GM12878 (cell line): ENCODE data around the gene GIPC3. TPM values are rescaled to one million over a fixed set of nuclear protein-coding genes. Genes with fewer than 3 reads are reported as not detected.

ENCODE experiments used
- ATAC-seq: fragments of 200-7000 bp; cut with Tn5 transposase; 3 replicates; pipeline ENCODE4 v1.9.1; 2020; ENCODE audit warnings: mild to moderate bottlenecking, moderate library complexity
- BruUV-seq: library from RNA; stranded (reverse); fragments of 400-500 nt; replicated peaks from 2 replicates; lab custom pipeline; 2021; lab: Mats Ljungman, UMichigan
- CTCF ChIA-PET: fragments of 300-600 bp; sonication (Branson Sonifier 250); formaldehyde crosslinking; extraction: SDS; loops from one replicate; lab custom pipeline; 2021; ENCODE audit warnings: inconsistent platforms; lab: Yijun Ruan, JAX
- POLR2A ChIA-PET: fragments of 350-600 bp; formaldehyde crosslinking; extraction: SDS; loops from one replicate; lab custom pipeline; 2021; ENCODE audit warnings: inconsistent platforms; lab: Charles Lee
- RAD21 ChIA-PET: fragments of 300-600 bp; sonication (Branson Sonifier 250); formaldehyde crosslinking; loops from one replicate; lab custom pipeline; 2023; ENCODE audit warnings: antibody characterized with exemption; ENCODE audit not compliant: unreplicated experiment; lab: Charles Lee
- SMC1A ChIA-PET: fragments of 300-600 bp; sonication (Branson Sonifier 250); formaldehyde crosslinking; loops from one replicate; lab custom pipeline; 2023; ENCODE audit not compliant: unreplicated experiment, uncharacterized antibody; lab: Charles Lee
- DNase-seq: peaks from one replicate; pipeline ENCODE4 v3.0.0-alpha.2; 2011; ENCODE audit warnings: low read depth, low spot score
- FAIRE-seq: peaks from 3 replicates; lab custom pipeline; 2011; peaks lifted over from hg19 to GRCh38; lab: Jason Lieb, UNC
- H2AFZ ChIP-seq: 2 replicates; pipeline ENCODE4 v1.6.0; 2011; ENCODE audit warnings: low read depth, low read length, control low read depth; ENCODE audit not compliant: control insufficient read depth
- H3K27ac ChIP-seq: 2 replicates; pipeline ENCODE4 v1.5.1; 2011; ENCODE audit warnings: control low read depth; ENCODE audit not compliant: control insufficient read depth, insufficient read depth
- H3K27me3 ChIP-seq, 2 experiments: replicated peaks in 1 of 2; 2 replicates each; pipeline versions ENCODE4 v1.6.0 to v1.6.1; 2011; ENCODE audit warnings: low read length in 1 of 2; ENCODE audit not compliant: control insufficient read depth in 2 of 2, insufficient read depth in 2 of 2
- H3K36me3 ChIP-seq, 2 experiments: 2 replicates each; pipeline ENCODE4 v1.5.1; 2011; ENCODE audit warnings: low read length in 1 of 2; ENCODE audit not compliant: control insufficient read depth in 2 of 2, insufficient read depth in 2 of 2
- H3K4me1 ChIP-seq: 2 replicates; pipeline ENCODE4 v1.6.1; 2011; ENCODE audit warnings: mild to moderate bottlenecking, low read length, moderate library complexity, mixed read lengths; ENCODE audit not compliant: control insufficient read depth, insufficient read depth
- H3K4me2 ChIP-seq: 2 replicates; pipeline ENCODE4 v1.6.0; 2011; ENCODE audit warnings: control low read depth; ENCODE audit not compliant: control insufficient read depth, insufficient read depth
- H3K4me3 ChIP-seq: fragments of 200-600 bp; sonication (generic); 2 replicates; pipeline ENCODE4 v1.5.1; 2016
- H3K79me2 ChIP-seq: 2 replicates; pipeline ENCODE4 v1.6.0; 2011; ENCODE audit warnings: low read length; ENCODE audit not compliant: control insufficient read depth, insufficient read depth
- H3K9ac ChIP-seq: 2 replicates; pipeline ENCODE4 v1.8.0; 2011; ENCODE audit warnings: low read length, control low read depth, mixed read lengths; ENCODE audit not compliant: control insufficient read depth, insufficient read depth
- H3K9me3 ChIP-seq: replicated peaks from 3 replicates; pipeline ENCODE4 v1.5.1; 2011; ENCODE audit warnings: mild to moderate bottlenecking, low read length; ENCODE audit not compliant: control insufficient read depth, insufficient read depth
- H4K20me1 ChIP-seq: 2 replicates; pipeline ENCODE4 v1.6.0; 2011; ENCODE audit not compliant: control insufficient read depth, insufficient read depth
- ASH2L ChIP-seq: fragments of 300-600, 200-600 bp; sonication (generic); IDR thresholded peaks from 2 replicates; pipeline ENCODE4 v1.6.1; 2017; ENCODE audit warnings: low read depth, mild to moderate bottlenecking, borderline replicate concordance
- E4F1 ChIP-seq: fragments of 450-650 bp; IDR thresholded peaks from 2 replicates; pipeline ENCODE4 v1.6.1; 2018; ENCODE audit warnings: borderline replicate concordance, mild to moderate bottlenecking; ENCODE audit not compliant: partially characterized antibody
- GATAD2B ChIP-seq: fragments of 450-650 bp; conservative IDR thresholded peaks from 2 replicates; pipeline ENCODE4 v1.6.1; 2017; ENCODE audit warnings: low read depth, mild to moderate bottlenecking, moderate library complexity
- KLF5 ChIP-seq: fragments of 450-650 bp; IDR thresholded peaks from 2 replicates; pipeline ENCODE4 v1.6.1; 2014; ENCODE audit warnings: mild to moderate bottlenecking; ENCODE audit not compliant: partially characterized antibody
- MAX ChIP-seq: IDR thresholded peaks from 2 replicates; pipeline ENCODE4 v1.6.1; 2012; ENCODE audit warnings: low read depth, low read length, improper control_type of control experiment
- NKRF ChIP-seq: fragments of 450-650 bp; conservative IDR thresholded peaks from 2 replicates; pipeline ENCODE4 v1.6.1; 2017; ENCODE audit warnings: mild to moderate bottlenecking, moderate library complexity
- PKNOX1 ChIP-seq: fragments of 450-650 bp; IDR thresholded peaks from 2 replicates; pipeline ENCODE4 v1.6.1; 2016; ENCODE audit warnings: mild to moderate bottlenecking
- SPI1 ChIP-seq: IDR thresholded peaks from 2 replicates; pipeline ENCODE4 v1.6.1; 2011; ENCODE audit warnings: low read depth, mild to moderate bottlenecking, low read length, moderate library complexity, borderline replicate concordance; ENCODE audit not compliant: insufficient read depth
- SREBF2 ChIP-seq: IDR thresholded peaks from 2 replicates; pipeline ENCODE4 v1.6.1; 2012; ENCODE audit warnings: mild to moderate bottlenecking, low read length
- TBL1XR1 ChIP-seq: IDR thresholded peaks from 2 replicates; pipeline ENCODE4 v1.6.1; 2012; ENCODE audit warnings: low read depth, low read length, improper control_type of control experiment
- ZNF687 ChIP-seq: fragments of 450-650 bp; IDR thresholded peaks from 2 replicates; pipeline ENCODE4 v1.6.1; 2017; ENCODE audit warnings: mild to moderate bottlenecking, moderate library complexity
- ZZZ3 ChIP-seq: IDR thresholded peaks from 2 replicates; pipeline ENCODE4 v1.6.1; 2011; ENCODE audit warnings: low read depth; ENCODE audit not compliant: control insufficient read depth, insufficient read length
- WGBS: methylation state at CpG from one replicate; pipeline ENCODE4 v1.1.6; 2016; ENCODE audit warnings: low lambda C conversion rate; ENCODE audit not compliant: insufficient replicate concordance, insufficient coverage; ENCODE audit errors: missing lambda C conversion rate; 5-methylcytosine and 5-hydroxymethylcytosine counted together
- in situ Hi-C: fragments of 300-500 bp; cut with MboI; formaldehyde crosslinking; loops from 9 replicates; pipeline ENCODE4 v1.14.3; 2018; ENCODE audit warnings: mixed read lengths
- intact Hi-C: fragments of 100-400 bp; cut with micrococcal nuclease; formaldehyde crosslinking; loops from one replicate; pipeline ENCODE4 v1.14.2; 2022; ENCODE audit not compliant: unreplicated experiment
- polyA plus RNA-seq, 11 experiments: library from polyadenylated mRNA; depleted of rRNA in 4 of 11; unstranded in 6 of 11; stranded (reverse) in 5 of 11; fragments of >200 nt; fragmentation: Nextera tagmentation in 4 of 11; fragmentation: Illumina TruSeq in 1 of 11; extraction: Ambion mirVana in 4 of 11; extraction: Trizol in 1 of 11; gene quantifications; 1 replicate in 1 of 11; 2 replicates in 10 of 11; pipeline versions ENCODE4 v1.2.1 to v1.2.3, GENCODE V29; 2011 to 2016; ENCODE audit warnings: inconsistent platforms in 2 of 11, missing spikeins in 2 of 11, low read depth in 1 of 11
- total RNA-seq, 4 experiments: library from RNA; depleted of rRNA in 3 of 4; stranded (reverse); fragments of >200 nt in 3 of 4; fragmentation: Illumina TruSeq in 1 of 4; extraction: Trizol in 1 of 4; gene quantifications; 2 replicates each; pipeline versions ENCODE4 v1.2.1 to v1.2.3, GENCODE V29; 2013 to 2021

Gene GIPC3
- total and polyA plus RNA-seq, 10 of the 15 experiments (the other 5 are each of a cell fraction or from before 2014, with no cell fraction given) = not detected

- CTCF ChIA-PET = no interaction called here
- TF ChIP-seq ZNF687 (no peak), PKNOX1 (no peak), ASH2L (no peak), TBL1XR1 (no peak), MAX (no peak), E4F1 (no peak), SPI1 (no peak), NKRF (no peak), SREBF2 (no peak), GATAD2B (no peak), KLF5 (no peak), ZZZ3 (no peak)
Observed at GRCh38 chr19:3543150-3544057, 41.9 kb upstream of the GIPC3 start.

More at GRCh38 chr19:3543150-3544057, 41.9 kb upstream of the GIPC3 start:
- H3K27ac ChIP-seq = no peak overlapping the region
- ChIA-PET SMC1A (no interaction called here), RAD21 (no interaction called here), POLR2A (no interaction called here)
- intact Hi-C loops = no loop called here
- FAIRE-seq (no peak), DNase-seq (no peak), ATAC-seq (no peak)
- 91% methylated on average over 44 of the region's 47 CpGs for WGBS
- H3K9ac ChIP-seq = no peak overlapping the region
- in situ Hi-C loops = no loop called here
- H3K27me3 ChIP-seq = no peaks in the 10 kb centered on the region
- H4K20me1 ChIP-seq = no peaks in the 10 kb centered on the region
- no peaks in the 10 kb centered on the region for H3K79me2 ChIP-seq
- no peaks in the 10 kb centered on the region for H3K9me3 ChIP-seq
- no peaks in the 10 kb centered on the region for H3K4me1 ChIP-seq
- no peak overlapping the region for H3K4me2 ChIP-seq
- H2AFZ ChIP-seq = no peak overlapping the region
- H3K4me3 ChIP-seq = no peak overlapping the region
- peaks cover 2 to 7% of the 10 kb centered on the region in 2 experiments; a peak in 3 of 4 replicates for H3K36me3 ChIP-seq
- BruUV-seq = no TSS peak
